Fibroblast of pulmonary artery (primary cell): ENCODE data around the gene GPR63.

Experiments used
- DNase-seq: peaks from one replicate; pipeline ENCODE4 v3.0.0-alpha.2; 2010; ENCODE audit warnings: low read depth
- H3K4me3 ChIP-seq: replicated peaks from 2 replicates; pipeline ENCODE4 v1.5.1; 2011; ENCODE audit warnings: low read depth, mild to moderate bottlenecking, control low read depth, low read length, moderate library complexity
- CTCF ChIP-seq: IDR thresholded peaks from 2 replicates; pipeline ENCODE4 v1.5.1; 2011; ENCODE audit warnings: mild to moderate bottlenecking, control low read depth, low read length, inconsistent platforms; ENCODE audit errors: missing control alignments

GPR63 gene

GRCh38 chr6:96864216-96865054, 27.2 kb upstream of the GPR63 start:
- TF ChIP-seq CTCF = no peak
- no peak overlapping the region for H3K4me3 ChIP-seq
- DNase-seq = no peak

- no peak for DNase-seq
- TF ChIP-seq CTCF = no peak
- H3K4me3 ChIP-seq = no peak overlapping the region
These were observed 25.3 kb upstream of the GPR63 start for GRCh38 chr6:96862560-96862959.

- TF ChIP-seq CTCF = no peak
- H3K4me3 ChIP-seq = no peak overlapping the region
- no peak for DNase-seq
These were observed 24.3 kb upstream of the GPR63 start for GRCh38 chr6:96861588-96861987.

GRCh38 chr6:96856856-96857255, 19.6 kb upstream of the GPR63 start:
- no peak for DNase-seq
- no peak overlapping the region for H3K4me3 ChIP-seq
- no peak for TF ChIP-seq CTCF

- TF ChIP-seq CTCF = no peak
- DNase-seq = no peak
- H3K4me3 ChIP-seq = no peak overlapping the region
These were observed 15.8 kb upstream of the GPR63 start for GRCh38 chr6:96853083-96853482.

GRCh38 chr6:96852605-96853004, 15.3 kb upstream of the GPR63 start:
- H3K4me3 ChIP-seq = no peak overlapping the region
- TF ChIP-seq CTCF = no peak
- DNase-seq = no peak

- no peak overlapping the region for H3K4me3 ChIP-seq
- TF ChIP-seq CTCF = no peak
- DNase-seq = no peak
These were observed 14.6 kb upstream of the GPR63 start for GRCh38 chr6:96851858-96852257.
